ENCODE results near the gene FBXO10.

GRCh38 chr9:37559855-37560592 is 16.2 kb downstream of the FBXO10 start:
- TF ChIP-seq CTCF (IDR thresholded peaks at IDR 0.05) (no peak), POLR2A (IDR thresholded peaks at IDR 0.05) (no peak)
